ENCODE measurements around the gene SCLY.

Gene SCLY

DNA sequence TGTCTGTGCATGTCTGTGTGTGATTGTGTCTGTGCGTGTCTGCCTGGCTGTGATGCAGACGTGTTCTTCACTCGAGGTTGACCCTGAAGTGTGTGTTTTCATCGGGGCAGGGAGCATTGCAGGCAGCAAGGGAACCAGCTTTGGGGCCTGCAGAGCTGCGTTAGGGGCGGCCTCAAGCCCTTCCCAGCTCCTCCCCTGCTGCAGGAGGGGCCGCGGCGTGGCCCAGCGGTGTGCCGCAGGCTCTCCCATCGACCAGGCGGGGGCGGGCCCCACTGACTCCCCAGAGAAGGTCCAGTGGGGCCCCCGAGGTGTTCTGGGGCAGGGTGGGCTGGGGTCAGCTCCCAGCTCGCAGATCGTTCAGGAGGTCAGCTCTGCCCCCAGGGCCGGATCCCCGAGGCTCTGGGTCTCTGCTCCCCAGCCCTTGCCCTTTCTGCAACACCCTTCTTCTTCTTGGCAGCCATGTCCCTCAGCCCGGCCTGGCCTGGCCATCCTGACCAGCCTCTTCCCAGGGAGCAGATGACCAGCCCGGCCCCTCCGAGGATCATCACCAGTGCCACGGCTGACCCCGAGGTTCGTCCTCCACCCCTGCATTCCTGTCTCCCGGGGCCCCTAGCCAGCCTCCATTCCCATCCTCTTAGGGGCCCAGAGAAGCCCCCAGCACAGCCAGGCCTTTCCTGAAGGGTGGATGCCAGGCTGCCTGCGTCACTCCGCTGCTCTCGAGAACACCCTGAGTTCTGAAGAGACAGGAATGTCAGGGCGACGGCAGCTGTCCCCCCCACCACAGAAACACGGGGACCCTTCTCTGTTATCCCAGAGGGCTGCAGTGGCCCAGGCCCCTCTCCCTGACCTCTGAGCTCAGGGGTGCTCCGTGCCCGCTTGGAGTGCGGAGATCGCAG, 66.6 kb downstream of the SCLY start:
- DNase-seq (ENCODE audit: low read depth), result no peak

DNA sequence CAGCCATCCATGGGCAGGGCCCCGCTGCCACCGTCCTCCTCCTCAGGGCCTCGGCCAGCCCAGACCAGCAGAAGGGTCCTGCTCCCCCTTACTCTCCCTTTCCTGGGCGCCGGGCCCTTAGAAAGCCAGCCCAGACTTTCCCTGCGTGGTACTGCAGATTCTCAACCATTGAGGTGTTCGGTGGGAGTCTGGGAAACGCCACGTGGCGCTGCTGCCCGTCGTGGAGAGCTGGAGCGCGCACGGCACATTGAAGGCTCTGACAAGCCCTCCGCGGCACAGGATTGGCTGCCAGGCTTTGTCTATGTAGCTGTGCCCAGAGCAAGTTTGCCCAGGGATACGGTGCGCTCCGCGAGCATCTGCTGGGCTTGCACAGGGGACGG, 67.2 kb downstream of the SCLY start:
- DNase-seq (ENCODE audit: low read depth), result no peak

DNA sequence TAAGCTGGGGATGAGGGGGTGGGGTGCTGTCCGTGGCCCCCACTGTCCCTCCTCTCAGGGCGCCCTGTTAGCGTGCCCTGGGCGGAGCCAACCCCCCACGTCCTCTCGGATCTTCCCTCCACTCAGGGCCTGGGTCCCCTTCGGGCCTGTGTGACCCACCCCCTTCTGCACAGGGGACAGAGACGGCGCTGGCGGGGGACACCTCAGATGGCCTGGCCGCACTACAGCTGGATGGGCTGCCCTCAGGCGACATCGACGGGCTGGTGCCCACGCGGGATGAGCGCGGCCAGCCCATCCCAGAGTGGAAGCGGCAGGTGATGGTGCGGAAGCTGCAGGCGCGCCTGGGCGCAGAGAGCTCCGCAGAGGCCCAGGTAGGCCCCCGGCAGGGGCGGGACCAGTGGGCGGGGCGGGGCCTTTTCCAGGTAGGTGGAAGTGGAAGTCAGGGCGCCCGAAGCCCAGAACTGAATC, 67.8 kb downstream of the SCLY start:
- DNase-seq (ENCODE audit: low read depth), result no peak

DNA sequence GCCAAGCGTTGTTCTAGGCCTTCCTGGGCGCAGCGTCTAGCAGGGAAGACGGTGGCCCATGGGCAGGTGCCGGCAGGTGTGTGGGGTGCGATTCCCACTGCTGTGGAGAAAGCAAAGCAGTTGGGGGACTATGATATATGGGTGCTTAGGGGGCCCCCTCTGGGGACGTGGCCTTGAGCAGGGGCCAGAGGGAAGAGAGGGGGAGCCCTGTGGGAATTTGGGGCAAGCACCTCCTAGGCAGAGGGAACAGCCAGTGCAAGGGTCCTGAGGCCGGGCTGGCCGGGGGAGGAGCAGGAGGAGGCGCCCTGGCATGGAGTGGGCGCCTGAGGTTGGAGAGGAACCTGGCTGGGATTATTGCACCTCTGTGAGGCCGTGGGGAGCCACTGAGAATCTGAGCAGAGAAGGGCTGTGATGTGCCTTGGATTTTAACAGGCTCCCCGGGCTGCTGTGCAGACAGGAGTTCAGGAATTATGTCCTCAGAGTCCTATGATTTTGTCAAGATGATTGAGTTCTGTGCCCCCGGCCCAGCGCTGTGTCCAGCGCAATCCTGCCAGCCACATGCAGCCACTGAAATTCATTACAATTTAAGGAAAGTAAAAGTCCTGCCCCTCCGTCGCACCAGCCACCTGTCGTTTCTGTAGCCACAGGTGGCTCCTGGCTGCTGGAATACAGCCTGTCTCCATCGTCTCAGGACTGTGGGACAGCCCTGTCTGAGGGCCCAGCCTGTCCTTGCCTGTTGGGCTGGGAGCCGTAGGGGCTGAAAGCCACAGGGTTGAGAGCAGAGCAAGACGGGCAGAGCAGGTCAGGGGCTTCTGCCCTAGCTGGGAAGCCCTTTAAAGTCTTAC, 68.6 kb downstream of the SCLY start:
- DNase-seq (ENCODE audit: low read depth), result no peak

- DNase-seq (ENCODE audit: low read depth), result no peak
Measured at GRCh38 chr2:238130111-238130695, 69.4 kb downstream of the SCLY start.

DNA sequence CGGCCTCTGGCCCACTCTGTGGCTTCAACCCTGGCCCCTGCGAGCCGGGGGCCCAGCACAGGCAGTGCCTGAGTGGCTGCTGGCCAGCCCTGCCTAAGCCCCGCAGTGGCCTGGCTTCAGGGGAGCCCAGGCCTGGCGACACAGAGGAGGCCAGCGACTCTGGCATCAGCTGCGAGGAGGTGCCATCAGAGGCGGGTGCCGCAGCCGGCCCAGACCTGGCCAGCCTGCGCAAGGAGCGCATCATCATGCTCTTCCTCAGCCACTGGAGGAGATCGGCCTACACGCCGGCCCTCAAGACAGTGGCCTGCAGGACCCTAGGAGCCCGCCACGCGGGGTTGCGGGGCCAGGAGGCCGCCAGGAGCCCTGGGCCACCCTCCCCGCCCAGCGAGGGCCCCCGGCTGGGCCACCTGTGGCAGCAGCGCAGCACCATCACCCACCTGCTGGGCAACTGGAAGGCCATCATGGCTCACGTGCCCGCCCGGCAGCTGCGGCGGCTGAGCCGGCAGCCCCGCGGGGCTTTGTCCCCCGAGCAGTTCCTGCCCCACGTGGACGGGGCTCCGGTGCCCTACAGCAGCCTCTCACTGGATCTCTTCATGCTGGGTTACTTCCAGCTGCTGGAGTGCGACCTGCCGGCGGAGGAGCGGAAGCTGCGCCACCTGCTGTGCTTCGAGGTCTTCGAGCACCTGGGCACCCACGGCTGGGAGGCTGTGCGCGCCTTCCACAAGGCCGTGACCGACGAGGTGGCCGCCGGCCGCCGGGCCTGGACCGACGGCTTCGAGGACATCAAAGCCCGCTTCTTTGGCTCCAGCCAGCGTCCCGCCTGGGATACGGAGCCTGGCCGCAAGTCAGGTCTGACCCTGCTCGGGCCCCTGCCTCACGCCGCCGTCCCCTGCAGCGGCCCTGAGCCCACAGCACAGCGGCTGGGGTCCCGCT, 70.2 kb downstream of the SCLY start:
- no peak for DNase-seq (ENCODE audit: low read depth)

GRCh38 chr2:238131761-238132462, 71.1 kb downstream of the SCLY start:
- DNase-seq (ENCODE audit: low read depth), result no peak

DNA sequence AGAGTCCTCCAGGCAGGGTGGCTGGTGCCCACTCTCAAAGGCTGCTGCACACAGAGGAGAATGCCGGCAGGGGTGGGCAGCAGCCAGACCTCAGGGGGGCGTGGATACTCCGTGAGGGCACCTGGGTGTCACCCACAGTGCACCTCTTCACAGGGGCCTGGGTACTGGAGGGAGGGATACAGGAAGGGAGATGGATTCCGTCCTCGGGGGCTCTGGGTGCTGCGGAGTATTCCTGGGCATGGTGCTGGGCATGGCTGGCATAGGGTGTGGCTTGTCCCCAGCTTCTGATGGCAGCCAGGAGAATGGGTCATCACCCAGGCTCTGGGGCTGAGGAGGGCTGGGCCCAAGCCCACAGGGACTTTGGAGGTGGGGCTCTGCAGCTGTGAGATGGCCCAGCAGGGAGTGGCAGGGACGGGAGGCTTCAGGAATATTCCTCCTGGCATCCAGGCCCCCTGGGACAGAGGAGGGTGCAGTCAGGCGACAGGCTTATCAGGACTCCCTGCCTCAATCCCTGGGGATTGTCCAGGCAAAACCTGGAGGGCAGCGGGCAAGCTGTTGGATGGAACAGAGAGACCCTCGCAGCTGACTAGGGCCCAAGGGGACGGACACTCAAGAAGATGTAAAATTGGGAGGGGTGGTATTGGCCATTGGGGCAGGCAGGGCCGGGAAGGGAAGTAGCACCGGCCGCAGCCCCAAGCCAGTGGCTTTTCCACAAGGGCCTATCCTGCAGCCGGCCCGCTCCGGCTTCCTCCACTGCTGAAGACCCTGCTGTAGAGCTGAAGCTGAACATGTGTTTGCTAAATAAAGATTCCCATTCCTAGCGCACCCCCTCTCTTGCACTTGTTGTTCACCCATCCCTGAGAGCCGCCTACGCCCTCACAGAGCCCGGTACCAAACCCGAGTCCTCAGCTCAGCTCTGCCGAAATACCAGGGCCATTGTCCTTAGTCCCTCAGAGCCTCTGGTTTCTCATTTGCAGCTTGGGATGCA, 72.0 kb downstream of the SCLY start:
- DNase-seq (ENCODE audit: low read depth), result no peak

GRCh38 chr2:238133499-238134392, 72.9 kb downstream of the SCLY start:
- DNase-seq (ENCODE audit: low read depth), result no peak

DNA sequence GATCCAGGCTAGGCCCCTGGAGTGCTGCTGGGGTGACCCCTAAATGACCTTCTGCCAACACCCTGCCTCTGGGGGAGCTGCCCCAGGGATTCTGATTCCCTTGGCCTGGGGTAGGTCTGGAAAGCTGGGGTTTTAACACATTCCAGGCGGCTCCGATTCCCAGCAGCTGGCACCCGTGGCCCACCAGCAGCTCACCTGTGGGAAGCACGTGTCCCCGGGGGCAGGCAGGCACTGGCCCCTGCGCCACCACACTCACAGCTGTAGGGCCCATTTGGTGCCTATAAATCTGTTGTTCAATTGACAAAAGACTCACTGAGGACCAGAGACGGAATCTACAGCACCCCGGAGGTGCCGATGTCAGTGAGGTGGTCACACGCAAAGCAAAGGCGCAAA, 73.6 kb downstream of the SCLY start:
- DNase-seq (ENCODE audit: low read depth), result no peak

GRCh38 chr2:238135601-238136150, 74.9 kb downstream of the SCLY start:
- no peak for DNase-seq (ENCODE audit: low read depth)

- DNase-seq (ENCODE audit: low read depth), result no peak
Measured at GRCh38 chr2:238136820-238137537, 76.2 kb downstream of the SCLY start.

DNA sequence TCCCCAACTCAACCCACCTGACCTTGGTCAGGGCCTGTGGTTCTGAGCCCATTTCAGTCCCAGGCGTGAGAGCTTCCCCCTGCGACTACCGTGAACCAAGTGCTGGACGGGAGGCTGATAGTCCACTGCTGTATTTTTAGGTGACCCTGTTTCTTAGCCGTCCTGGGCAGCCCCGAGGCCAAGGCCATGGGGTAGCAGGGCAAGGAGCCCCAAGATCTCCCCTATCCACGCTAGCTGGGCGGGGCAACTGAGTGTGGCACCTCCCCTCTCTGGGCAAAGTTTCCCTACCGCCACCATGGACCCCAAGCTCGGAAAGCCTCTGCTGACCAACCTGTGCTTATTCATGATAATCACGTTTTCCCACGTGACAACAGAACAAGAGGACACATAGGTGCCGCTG, 77.1 kb downstream of the SCLY start:
- no peak for DNase-seq (ENCODE audit: low read depth)

DNA sequence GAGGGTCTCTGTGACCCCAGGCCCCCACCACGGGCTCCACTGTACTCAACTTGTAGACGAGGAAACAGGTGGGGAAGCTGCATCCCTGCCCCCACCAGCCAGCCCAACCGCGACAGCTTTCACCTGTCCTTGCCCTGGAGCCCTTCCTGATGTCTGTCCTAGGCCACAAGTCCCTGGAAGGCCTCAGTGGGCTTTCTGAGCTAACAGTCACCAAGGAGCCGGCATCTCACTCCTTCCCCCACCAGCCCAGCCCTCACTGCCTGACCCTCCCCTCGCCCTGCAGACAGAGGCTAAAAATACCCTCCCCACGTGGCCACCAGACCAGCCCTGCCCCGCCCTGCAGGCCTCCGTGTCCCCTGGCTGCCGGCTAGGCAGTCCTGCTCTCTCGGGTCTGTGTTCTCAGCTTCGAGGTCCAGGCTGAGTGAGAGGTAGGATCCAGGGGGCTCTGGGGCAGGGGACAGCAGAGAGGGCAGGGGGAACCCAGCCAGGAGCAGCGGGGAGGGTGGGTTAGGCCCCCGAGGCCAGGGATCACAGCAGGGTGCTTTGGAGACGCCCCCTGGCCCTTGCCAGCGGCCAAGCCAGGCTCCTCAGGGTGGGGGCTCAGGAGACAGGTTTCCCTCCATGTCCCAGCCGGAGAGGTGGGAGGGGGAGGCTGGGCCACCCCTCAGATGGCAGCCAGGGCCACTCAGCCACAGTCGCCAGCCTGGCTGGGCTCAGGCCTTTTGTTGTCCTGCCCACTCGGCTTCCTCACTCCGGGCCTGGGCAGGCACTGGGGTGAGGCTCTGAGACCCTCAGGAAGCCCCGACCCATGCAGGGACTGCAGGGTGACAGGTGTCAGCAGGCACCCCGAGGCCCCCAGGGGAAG, 77.8 kb downstream of the SCLY start, which contains the start of gene KLHL30:
Gene KLHL30, plus strand, starts transcription at position 338 of the 865 bp plus-strand sequence. CDS start 2,087 bp downstream, outside the sequence.
- no peak for DNase-seq (ENCODE audit: low read depth)

DNA sequence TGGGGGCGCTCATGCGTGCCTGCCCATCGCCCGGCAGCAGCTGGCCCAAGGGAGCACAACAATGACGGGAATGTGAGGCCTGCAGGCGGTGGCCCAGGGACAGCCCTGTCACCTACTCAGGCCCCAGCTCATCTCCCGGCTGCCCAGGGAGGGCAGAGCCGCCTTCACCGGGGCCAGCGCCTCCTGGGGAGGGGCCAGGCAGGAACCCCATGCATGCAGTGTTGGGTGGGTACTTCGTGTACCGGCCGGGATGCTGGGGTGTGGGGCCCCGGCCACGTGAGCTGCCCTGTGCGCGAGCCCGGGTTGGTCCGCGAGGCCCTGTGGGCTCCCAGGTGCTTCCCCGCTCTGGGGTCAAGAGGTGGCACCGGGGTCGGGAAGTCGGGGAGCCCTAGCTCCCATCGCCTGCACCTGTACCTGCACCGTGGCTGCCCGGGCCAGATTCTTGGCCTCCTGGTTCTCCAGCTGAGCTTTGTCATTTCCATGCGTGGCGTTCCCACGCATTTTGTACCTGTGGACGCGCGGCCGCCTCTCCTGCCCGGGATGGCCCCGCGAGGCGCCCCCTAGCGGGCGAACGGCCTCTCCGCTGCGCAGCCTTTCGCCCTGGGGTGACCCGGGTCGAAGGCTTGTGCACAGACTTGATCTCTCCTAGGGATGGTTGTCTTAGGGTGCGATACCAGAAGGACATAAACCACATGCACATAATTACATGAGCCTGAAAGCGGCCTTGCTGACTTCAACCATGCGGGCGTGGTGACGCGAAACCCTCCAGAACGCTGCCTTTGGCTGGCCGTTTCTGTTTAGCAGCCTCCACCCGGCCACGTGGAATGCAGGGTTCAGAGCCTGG, 78.6 kb downstream of the SCLY start:
- no peak for DNase-seq (ENCODE audit: low read depth)

- DNase-seq (ENCODE audit: low read depth), result no peak
Measured at GRCh38 chr2:238140040-238140439, 79.2 kb downstream of the SCLY start.

All from stimulated activated CD8-positive, alpha-beta memory T cell treated with anti-CD3 and anti-CD28 coated beads, Interleukin-7, amount 100 ng/mL, for 24 hours (primary cell).